GM19324 (cell line): ENCODE data around the gene FAF2.
A peak's percentile ranks its signal among the peaks of the same experiment; 100 is the strongest.
"Not testable (repeated sequence)": the region's sequence is repeated elsewhere in the genome, so short reads cannot be mapped to it uniquely, and the experiment has no call there.

Source experiments
- ATAC-seq: cut with Tn5 transposase; IDR thresholded peaks from one replicate; pipeline ENCODE4 v1.9.1; 2021; ENCODE audit warnings: mild to moderate bottlenecking, moderate library complexity; ENCODE audit not compliant: unreplicated experiment, low FRiP score

Gene FAF2

DNA sequence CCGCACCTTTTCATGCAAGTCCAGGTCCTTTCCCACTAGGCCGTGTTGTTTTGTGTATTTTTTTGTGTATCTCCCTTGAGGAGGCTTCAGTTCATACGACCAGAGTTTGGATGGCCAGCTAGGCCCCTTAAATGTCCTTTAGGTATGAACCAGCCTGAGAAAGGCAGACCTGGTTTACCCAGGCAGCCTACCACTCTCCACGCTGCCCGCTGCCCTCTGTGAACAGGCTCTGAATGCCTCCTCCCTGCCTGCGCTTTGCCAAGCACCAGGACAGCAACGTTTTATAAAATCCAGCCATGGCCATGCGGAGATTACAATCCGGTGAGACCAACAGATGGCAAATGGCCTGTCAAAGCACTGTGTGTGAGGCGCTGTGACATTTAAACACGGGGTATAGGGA lies 31.2 kb upstream of the FAF2 start:
- no peak for ATAC-seq

- ATAC-seq, result no peak
Measured at GRCh38 chr5:176418251-176418650, 29.9 kb upstream of the FAF2 start.

GRCh38 chr5:176420086-176420485 lies 28.1 kb upstream of the FAF2 start:
- no peak for ATAC-seq

DNA sequence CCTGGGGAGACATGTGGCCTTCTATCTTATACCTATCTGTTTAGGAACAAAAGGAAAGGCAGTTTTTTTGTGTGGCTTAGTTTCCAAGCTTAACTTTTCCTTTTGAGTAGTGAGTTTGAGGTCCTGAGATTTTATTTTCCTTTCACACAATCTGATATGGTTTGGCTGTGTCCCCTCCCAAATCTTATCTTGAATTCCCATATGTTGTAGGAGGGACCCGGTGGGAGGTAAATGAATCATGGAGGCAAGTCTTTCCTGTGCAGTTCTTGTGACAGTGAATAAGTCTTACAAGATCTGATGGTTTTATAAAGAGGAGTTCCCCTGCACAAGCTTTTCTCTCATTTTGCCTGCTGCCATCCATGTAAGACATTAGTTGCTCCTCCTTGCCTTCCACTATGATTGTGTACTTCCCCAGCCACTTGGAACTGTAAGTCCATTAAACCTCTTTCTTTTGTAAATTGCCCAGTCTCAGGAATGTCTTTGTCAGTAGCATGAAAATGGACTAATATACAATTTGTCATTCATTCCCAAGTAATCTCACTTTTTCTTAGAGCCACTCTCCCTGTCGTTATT lies 27.1 kb upstream of the FAF2 start:
- ATAC-seq, result no peak

DNA sequence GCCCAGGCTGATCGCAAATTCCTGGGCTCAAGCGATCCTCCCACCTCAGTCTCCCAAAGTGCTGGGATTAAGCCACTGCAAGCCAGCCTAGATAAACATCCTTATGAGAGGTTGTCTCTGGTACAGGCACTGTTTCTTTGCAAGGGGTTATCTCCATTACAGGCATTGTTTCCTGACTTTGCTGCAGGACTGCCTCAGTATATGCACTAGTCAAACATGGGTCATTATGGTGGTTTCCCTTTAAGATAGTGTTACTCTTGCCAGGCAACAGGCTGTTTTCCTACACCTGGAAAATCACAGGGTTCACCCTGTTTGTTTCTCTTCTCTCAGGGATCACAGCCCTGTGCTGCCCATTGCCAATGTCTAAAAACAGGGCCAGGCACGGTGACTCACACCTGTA lies 24.0 kb upstream of the FAF2 start:
- no peak for ATAC-seq

GRCh38 chr5:176425138-176425537 lies 23.0 kb upstream of the FAF2 start:
- no peak for ATAC-seq

DNA sequence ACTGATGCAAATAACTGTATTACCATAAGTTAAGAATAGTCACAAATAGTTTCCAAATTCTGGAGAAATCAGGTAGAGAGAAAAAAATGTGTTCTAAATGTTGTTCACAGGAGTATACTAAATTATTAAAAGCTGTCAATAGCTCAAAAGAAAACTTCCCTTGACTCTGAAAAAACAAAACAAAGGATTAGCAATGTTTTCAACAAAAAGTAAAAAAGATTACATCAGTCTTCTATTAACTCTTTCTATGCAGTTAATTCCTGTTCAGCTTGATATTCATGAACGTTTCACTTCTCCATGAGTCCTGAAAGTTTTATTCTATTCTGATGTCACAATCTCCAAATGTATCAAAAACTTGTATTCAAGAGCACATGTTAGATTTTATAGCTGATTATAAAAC lies 22.4 kb upstream of the FAF2 start:
- ATAC-seq, result no peak

GRCh38 chr5:176426876-176427275 lies 21.3 kb upstream of the FAF2 start:
- no peak for ATAC-seq

GRCh38 chr5:176427971-176428370 lies 20.2 kb upstream of the FAF2 start:
- no peak for ATAC-seq

DNA sequence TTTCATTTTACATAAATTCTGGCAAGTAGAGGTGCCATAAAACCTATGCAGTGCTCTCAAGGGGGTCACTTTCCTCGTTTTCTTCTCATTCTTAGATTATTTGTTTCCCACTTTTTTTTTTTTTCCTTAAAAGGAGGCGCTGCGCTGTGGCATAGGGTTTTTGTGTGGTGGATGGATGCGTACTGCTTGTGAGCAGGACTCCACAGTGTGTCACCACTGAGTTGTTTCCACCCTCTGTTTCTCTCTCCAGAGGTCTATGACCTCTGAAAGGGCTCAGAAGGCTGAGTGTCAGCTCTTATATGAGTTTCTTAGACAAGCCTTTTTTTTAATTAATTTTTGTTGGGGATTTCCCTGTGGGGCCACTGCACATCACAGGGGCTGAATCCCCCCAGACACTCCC lies 18.2 kb upstream of the FAF2 start:
- ATAC-seq, result no peak

- ATAC-seq, result no peak
Measured at GRCh38 chr5:176432707-176433106, 15.5 kb upstream of the FAF2 start.

- ATAC-seq, result no peak
Measured at GRCh38 chr5:176436656-176437055, 11.5 kb upstream of the FAF2 start.

DNA sequence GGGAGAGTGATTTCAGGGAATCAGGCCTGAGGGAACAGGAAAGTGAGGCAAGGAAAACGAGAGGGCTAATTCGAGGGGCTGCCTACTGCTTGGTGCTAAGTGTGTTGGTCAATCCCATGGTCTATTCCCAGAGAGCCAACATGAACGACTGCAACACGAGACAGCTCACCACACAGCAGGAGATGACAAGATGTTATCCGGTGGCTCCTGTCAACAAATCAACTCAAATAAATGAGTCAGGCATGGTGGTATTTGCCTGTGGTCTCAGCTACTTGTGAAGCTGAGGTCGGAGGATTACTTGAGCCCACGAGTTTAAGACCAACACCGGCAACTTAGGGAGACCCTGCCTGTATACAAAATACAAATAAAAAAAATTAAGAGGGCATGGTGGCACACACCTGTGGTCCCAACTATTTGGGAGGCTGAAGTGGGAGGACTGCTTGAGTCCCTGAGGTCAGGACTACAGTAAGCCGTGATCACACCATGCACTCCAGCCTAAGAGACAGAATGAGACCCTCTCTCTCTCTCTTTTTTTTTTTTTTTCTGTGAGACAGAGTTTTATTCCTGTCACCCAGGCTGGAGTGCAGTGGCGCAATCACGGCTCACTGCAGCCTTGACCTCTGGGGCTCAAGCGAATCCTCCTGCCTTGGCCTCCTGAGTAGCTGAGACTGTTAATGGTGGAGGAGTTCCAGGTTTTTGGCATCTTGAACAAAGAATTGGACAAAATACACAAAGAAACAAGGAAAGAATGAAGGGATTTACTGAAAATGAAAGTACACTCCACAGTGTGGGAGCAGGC lies 9.0 kb upstream of the FAF2 start:
- ATAC-seq, result no peak

DNA sequence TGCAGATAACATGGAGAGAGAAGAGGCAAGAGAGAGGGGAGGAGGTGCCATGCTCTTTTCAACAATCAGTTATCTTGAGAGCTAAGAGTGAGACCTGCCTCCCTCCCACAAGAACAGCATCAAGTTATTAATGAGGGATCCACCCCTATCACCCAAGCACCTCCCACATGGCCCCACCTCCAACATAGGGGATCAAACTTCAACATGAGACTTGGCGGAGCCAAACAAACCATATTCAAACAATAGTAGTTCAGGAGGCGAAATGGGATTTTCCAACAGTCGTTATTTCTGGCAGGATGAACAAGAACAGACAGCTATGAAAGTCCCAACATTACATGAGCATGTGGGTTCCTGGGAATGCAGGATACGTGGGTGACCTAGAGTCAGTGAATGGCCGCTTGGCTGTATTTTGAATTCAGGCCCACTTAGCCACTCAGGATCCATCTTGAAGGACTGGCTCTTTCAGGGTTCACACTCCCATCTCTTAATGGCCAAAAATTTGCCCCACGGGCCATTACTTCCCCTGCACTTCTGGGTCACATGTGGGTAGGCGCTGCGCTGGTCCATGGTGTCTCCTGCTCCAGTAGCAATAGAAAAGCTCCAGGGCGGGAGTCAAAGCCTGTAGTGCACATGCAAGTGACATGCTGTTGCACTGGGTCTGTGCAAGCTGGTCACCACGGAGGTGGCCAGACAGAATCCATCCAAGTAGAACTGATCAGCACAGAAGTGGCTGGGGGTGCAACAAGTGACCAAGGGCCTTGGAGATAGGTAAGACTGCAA lies 7.1 kb upstream of the FAF2 start:
- ATAC-seq, result no peak

GRCh38 chr5:176441921-176442323 lies 6.3 kb upstream of the FAF2 start:
- ATAC-seq, result no peak

DNA sequence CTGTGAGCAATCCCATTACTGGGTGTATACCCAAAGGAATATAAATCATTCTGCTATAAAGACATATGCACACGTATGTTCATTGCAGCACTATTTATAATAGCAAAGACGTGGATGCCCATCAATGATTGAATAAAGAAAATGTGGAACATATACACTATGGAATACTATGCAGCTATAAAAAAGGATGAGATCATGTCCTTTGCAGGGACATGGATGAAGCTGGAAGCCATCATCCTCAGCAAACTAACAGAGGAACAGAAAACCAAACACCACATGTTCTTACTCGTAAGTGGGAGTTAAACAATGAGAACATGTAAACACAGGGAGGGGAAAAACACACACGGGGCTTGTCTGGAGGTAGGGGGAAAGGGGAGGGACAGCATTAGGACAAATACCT lies 5.3 kb upstream of the FAF2 start:
- not testable (repeated sequence) for ATAC-seq

- no peak for ATAC-seq
Measured at GRCh38 chr5:176444742-176445141, 3.4 kb upstream of the FAF2 start.

DNA sequence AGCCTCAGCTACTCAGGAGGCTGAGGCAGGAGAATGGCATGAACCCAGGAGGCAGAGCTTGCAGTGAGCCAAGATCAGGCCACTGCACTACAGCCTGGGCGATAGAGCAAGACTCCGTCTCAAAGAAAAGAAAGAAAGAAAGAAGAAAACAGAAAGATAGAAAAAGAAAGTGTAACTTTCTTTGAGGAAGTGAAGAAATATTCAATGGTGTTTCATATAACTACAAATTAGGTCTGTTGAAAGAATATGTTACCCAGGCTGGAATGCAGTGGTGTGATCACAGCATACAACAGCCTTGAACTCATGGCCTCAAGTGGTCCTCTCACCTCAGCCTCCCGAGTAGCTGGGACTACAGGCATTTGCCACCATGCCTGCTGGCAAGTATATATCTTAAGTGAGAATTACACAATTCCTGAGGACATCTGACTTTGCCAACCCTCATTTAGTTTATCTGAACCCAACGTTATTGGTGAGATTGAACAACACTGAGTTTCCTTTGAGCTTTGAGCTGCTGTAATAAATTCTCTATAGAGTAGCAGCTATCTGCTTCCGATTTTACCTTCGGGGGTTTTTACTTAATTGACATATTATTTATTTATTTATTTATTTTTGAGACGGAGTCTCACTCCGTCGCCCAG lies 2.0 kb upstream of the FAF2 start:
- no peak for ATAC-seq

- ATAC-seq, result no peak
Measured at GRCh38 chr5:176446884-176447590, 1.1 kb upstream of the FAF2 start.

- peak; percentile 26 for ATAC-seq
Measured at GRCh38 chr5:176447591-176447977, 601 bp upstream of the FAF2 start.

DNA sequence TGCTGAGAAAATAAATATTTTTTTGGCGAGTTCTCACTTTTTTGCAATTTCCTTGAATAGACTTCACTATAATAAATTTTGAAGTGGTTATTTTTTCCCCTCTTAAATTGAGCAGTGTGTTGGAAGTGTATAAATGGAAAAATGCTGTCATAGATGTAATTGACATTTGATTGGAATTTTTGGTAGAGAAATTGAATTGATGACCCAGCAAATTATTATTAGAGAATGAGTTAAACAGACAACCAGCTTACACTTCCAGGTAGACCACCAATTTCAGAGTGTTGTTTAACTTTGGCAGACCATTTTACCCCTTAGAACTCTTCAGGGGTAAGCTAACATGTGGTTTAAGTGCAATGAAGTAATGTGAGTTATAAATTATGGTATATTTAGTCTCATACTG lies 1.9 kb downstream of the FAF2 start:
- no peak for ATAC-seq
